K562 (cell line): Measurements from ENCODE around the gene RFT1. TPM values are rescaled to one million over a fixed set of nuclear protein-coding genes. Genes with fewer than 3 reads are reported as not detected.

Experiments used
- ATAC-seq: fragments of 200-7000 bp; cut with Tn5 transposase; 3 replicates; pipeline ENCODE4 v1.9.1; 2020; ENCODE audit warnings: moderate library complexity
- BruUV-seq: library from RNA; stranded (reverse); fragments of 400-500 nt; replicated peaks from 2 replicates; lab custom pipeline; 2021; lab: Mats Ljungman, UMichigan
- CTCF ChIA-PET: fragments of 300-600 bp; formaldehyde crosslinking; extraction: SDS; loops from one replicate; lab custom pipeline; 2021; ENCODE audit warnings: low intra/inter-chr PET ratio; lab: Yijun Ruan, JAX
- POLR2A ChIA-PET: fragments of 300-600, 350-650 bp; sonication (Branson Sonifier 250); formaldehyde crosslinking; extraction: SDS; loops from one replicate; lab custom pipeline; 2021; ENCODE audit warnings: antibody characterized with exemption, inconsistent platforms; lab: Yijun Ruan, JAX
- DNase-seq, 4 experiments: peaks; one replicate each; pipeline versions ENCODE4 v3.0.0 to v3.0.0-alpha.2; 2011 to 2018; ENCODE audit warnings: low spot score in 3 of 4, mixed read lengths in 3 of 4; ENCODE audit errors: extremely low read depth in 1 of 4
- FAIRE-seq: peaks from 2 replicates; lab custom pipeline; 2011; peaks lifted over from hg19 to GRCh38; lab: Jason Lieb, UNC
- H2AFZ ChIP-seq: 2 replicates; pipeline ENCODE4 v1.6.0; 2011; ENCODE audit warnings: low read depth, low read length, control low read depth, inconsistent platforms
- H3K27ac ChIP-seq: fragments of 200-600 bp; 3 replicates; pipeline ENCODE4 v1.8.0; 2011; ENCODE audit warnings: low read depth, mild to moderate bottlenecking, control low read depth, inconsistent platforms, low read length, moderate library complexity, mixed read lengths; ENCODE audit errors: extremely low read depth
- H3K27me3 ChIP-seq, 2 experiments: fragments of 300-600 bp in 1 of 2; 2 replicates in 1 of 2; 3 replicates in 1 of 2; pipeline versions ENCODE4 v1.6.0 to v1.8.0; 2011; ENCODE audit warnings: inconsistent platforms in 2 of 2, low read length in 2 of 2, mild to moderate bottlenecking in 1 of 2, mixed read lengths in 1 of 2, moderate library complexity in 1 of 2; ENCODE audit not compliant: control insufficient read depth in 2 of 2, insufficient read depth in 2 of 2
- H3K36me3 ChIP-seq: fragments of 300-600 bp; 3 replicates; pipeline ENCODE4 v1.8.0; 2011; ENCODE audit warnings: mild to moderate bottlenecking, low read length, inconsistent platforms; ENCODE audit not compliant: control insufficient read depth, insufficient read depth
- H3K4me1 ChIP-seq, 2 experiments: fragments of 200-600 bp in 1 of 2; replicated peaks in 1 of 2; 2 replicates in 1 of 2; 3 replicates in 1 of 2; pipeline versions ENCODE4 v1.5.1 to v1.8.0; 2011; ENCODE audit warnings: inconsistent platforms in 2 of 2, low read length in 2 of 2, mild to moderate bottlenecking in 1 of 2, mixed read lengths in 1 of 2, moderate library complexity in 1 of 2; ENCODE audit not compliant: control insufficient read depth in 2 of 2, insufficient read depth in 2 of 2
- H3K4me2 ChIP-seq: 2 replicates; pipeline ENCODE4 v1.6.1; 2011; ENCODE audit warnings: low read length, control low read depth, inconsistent platforms, mixed read lengths; ENCODE audit not compliant: insufficient read depth
- H3K4me3 ChIP-seq: fragments of 200-600 bp; sonication (generic), shearing (Covaris generic); 2 replicates; pipeline ENCODE4 v1.5.1; 2016; ENCODE audit warnings: control low read depth, inconsistent platforms
- H3K79me2 ChIP-seq: fragments of 200-600 bp; 3 replicates; pipeline ENCODE4 v1.8.0; 2011; ENCODE audit warnings: low read length, inconsistent platforms; ENCODE audit not compliant: control insufficient read depth, insufficient read depth
- H3K9ac ChIP-seq, 2 experiments: 2 replicates each; pipeline versions ENCODE4 v1.6.0 to v1.6.1; 2011; ENCODE audit warnings: low read depth in 2 of 2, low read length in 2 of 2, control low read depth in 1 of 2, inconsistent platforms in 1 of 2, mild to moderate bottlenecking in 1 of 2, mixed read lengths in 1 of 2; ENCODE audit not compliant: insufficient read depth in 1 of 2
- H3K9me1 ChIP-seq: one replicate; pipeline ENCODE4 v1.6.0; 2011; ENCODE audit warnings: inconsistent platforms, mild to moderate bottlenecking, low read length, moderate library complexity; ENCODE audit not compliant: control insufficient read depth, insufficient read depth
- H3K9me3 ChIP-seq: replicated peaks from 2 replicates; pipeline ENCODE4 v1.5.1; 2011; ENCODE audit warnings: low read depth, low read length, inconsistent platforms; ENCODE audit not compliant: control insufficient read depth, insufficient read depth
- H4K20me1 ChIP-seq: replicated peaks from 2 replicates; pipeline ENCODE4 v1.6.1; 2011; ENCODE audit warnings: low read length, inconsistent platforms, mixed read lengths; ENCODE audit not compliant: control insufficient read depth, insufficient read depth
- CTCFL ChIP-seq: IDR thresholded peaks from 2 replicates; pipeline ENCODE4 v1.6.1; 2011; ENCODE audit warnings: borderline replicate concordance, low read depth, mild to moderate bottlenecking, moderate library complexity, low read length; ENCODE audit not compliant: insufficient read depth, poor library complexity, severe bottlenecking
- HDAC2 ChIP-seq: fragments of 450-650 bp; IDR thresholded peaks from 2 replicates; pipeline ENCODE4 v1.6.1; 2016; ENCODE audit warnings: mild to moderate bottlenecking
- ILF3 ChIP-seq: fragments of 450-650 bp; IDR thresholded peaks from 2 replicates; pipeline ENCODE4 v1.6.1; 2018; ENCODE audit warnings: antibody characterized with exemption, mild to moderate bottlenecking, moderate library complexity, borderline replicate concordance
- POLR2AphosphoS2 ChIP-seq: IDR thresholded peaks from 2 replicates; pipeline ENCODE4 v1.6.1; 2012; ENCODE audit warnings: low read length, improper control_type of control experiment
- ZBED1 ChIP-seq: IDR thresholded peaks from 2 replicates; pipeline ENCODE4 v1.6.1; 2014
- ZNF175 ChIP-seq: fragments of 200-800 bp; sonication (Bioruptor generic); IDR thresholded peaks from 2 replicates; pipeline ENCODE4 v1.6.1; 2016; ENCODE audit warnings: low read depth, mild to moderate bottlenecking, missing genetic modification characterization, missing compliant biosample characterization
- ZSCAN32 ChIP-seq: fragments of 450-650 bp; formaldehyde crosslinking; IDR thresholded peaks from 2 replicates; pipeline ENCODE4 v1.4.0; 2020; ENCODE audit warnings: mild to moderate bottlenecking, moderate library complexity
- WGBS: fragments of 100-300 bp; shearing (Covaris generic); methylation state at CpG from one replicate; pipeline ENCODE4 v1.1.6; 2016; ENCODE audit warnings: low coverage, mixed read lengths; ENCODE audit not compliant: insufficient coverage; ENCODE audit errors: missing lambda C conversion rate; 5-methylcytosine and 5-hydroxymethylcytosine counted together
- in situ Hi-C: fragments of 300-500 bp; cut with MboI; formaldehyde crosslinking; loops from 4 replicates; pipeline ENCODE4 v1.15.0; 2018; ENCODE audit warnings: inconsistent platforms, mixed read lengths
- intact Hi-C: fragments of 100-400 bp; cut with micrococcal nuclease; formaldehyde crosslinking; loops from 2 replicates; pipeline ENCODE4 v1.14.2; 2022
- polyA plus RNA-seq, 8 experiments: library from polyadenylated mRNA; depleted of rRNA in 4 of 8; stranded (reverse) in 5 of 8; unstranded in 3 of 8; fragments of >200 nt; fragmentation: Nextera tagmentation in 2 of 8; fragmentation: Illumina TruSeq in 1 of 8; extraction: Ambion mirVana in 2 of 8; extraction: Trizol in 1 of 8; gene quantifications; 2 replicates each; pipeline versions ENCODE4 v1.2.1 to v1.2.3, GENCODE V29; 2011 to 2014; ENCODE audit warnings: inconsistent platforms in 1 of 8, missing spikeins in 1 of 8
- total RNA-seq, 7 experiments: library from RNA; depleted of rRNA in 6 of 7; stranded (reverse); fragments of >200 nt in 6 of 7; fragmentation: Illumina TruSeq in 2 of 7; extraction: Trizol in 2 of 7; gene quantifications; 2 replicates each; pipeline versions ENCODE4 v1.2.1 to v1.2.3, GENCODE V29; 2011 to 2021; ENCODE audit warnings: low replicate concordance in 1 of 7
- TF ChIP-seq, protein P1 (sequence below): fragments of 250-450 bp; sonication (Bioruptor Pico); IDR thresholded peaks from 2 replicates; pipeline ENCODE4 v1.4.0; 2020; ENCODE audit warnings: mild to moderate bottlenecking, moderate library complexity
- TF ChIP-seq, protein P2 (sequence below): fragments of 450-650 bp; formaldehyde crosslinking; IDR thresholded peaks from 2 replicates; pipeline ENCODE4 v1.4.0; 2022; ENCODE audit warnings: mild to moderate bottlenecking, moderate library complexity
- TF ChIP-seq, protein P3 (sequence below): fragments of 250-450 bp; sonication (Bioruptor Pico); IDR thresholded peaks from 2 replicates; pipeline ENCODE4 v1.8.0; 2021; ENCODE audit warnings: moderate library complexity, mild to moderate bottlenecking, inconsistent platforms
- TF ChIP-seq, protein P4 (sequence below), 2 experiments: IDR thresholded peaks; 2 replicates each; pipeline ENCODE4 v1.6.1; 2011; ENCODE audit warnings: borderline replicate concordance in 1 of 2, control low read depth in 1 of 2, low read depth in 1 of 2, low read length in 1 of 2, mild to moderate bottlenecking in 1 of 2, mixed read lengths in 1 of 2, moderate library complexity in 1 of 2; ENCODE audit not compliant: insufficient read depth in 1 of 2, insufficient read length in 1 of 2, poor library complexity in 1 of 2, severe bottlenecking in 1 of 2; ENCODE audit errors: extremely low read depth in 1 of 2

The RFT1 gene
- total and polyA plus RNA-seq, 9 of the 15 experiments (the other 6 are each of a cell fraction or from before 2014, with no cell fraction given) = 4.4 to 23.8 (median 8.9) TPM

- CTCF ChIA-PET = no interaction called here
- TF ChIP-seq, protein P1, sequence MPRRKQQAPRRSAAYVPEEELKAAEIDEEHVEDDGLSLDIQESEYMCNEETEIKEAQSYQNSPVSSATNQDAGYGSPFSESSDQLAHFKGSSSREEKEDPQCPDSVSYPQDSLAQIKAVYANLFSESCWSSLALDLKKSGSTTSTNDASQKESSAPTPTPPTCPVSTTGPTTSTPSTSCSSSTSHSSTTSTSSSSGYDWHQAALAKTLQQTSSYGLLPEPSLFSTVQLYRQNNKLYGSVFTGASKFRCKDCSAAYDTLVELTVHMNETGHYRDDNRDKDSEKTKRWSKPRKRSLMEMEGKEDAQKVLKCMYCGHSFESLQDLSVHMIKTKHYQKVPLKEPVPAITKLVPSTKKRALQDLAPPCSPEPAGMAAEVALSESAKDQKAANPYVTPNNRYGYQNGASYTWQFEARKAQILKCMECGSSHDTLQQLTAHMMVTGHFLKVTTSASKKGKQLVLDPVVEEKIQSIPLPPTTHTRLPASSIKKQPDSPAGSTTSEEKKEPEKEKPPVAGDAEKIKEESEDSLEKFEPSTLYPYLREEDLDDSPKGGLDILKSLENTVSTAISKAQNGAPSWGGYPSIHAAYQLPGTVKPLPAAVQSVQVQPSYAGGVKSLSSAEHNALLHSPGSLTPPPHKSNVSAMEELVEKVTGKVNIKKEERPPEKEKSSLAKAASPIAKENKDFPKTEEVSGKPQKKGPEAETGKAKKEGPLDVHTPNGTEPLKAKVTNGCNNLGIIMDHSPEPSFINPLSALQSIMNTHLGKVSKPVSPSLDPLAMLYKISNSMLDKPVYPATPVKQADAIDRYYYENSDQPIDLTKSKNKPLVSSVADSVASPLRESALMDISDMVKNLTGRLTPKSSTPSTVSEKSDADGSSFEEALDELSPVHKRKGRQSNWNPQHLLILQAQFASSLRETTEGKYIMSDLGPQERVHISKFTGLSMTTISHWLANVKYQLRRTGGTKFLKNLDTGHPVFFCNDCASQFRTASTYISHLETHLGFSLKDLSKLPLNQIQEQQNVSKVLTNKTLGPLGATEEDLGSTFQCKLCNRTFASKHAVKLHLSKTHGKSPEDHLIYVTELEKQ (CRISPR knock-in tag) = no peak
- TF ChIP-seq CTCFL = no peak
- TF ChIP-seq ILF3 = no peak
- TF ChIP-seq ZBED1 = no peak
- no peak for TF ChIP-seq HDAC2
- no peak for TF ChIP-seq ZNF175 (CRISPR knock-in tag)
- TF ChIP-seq, protein P2, sequence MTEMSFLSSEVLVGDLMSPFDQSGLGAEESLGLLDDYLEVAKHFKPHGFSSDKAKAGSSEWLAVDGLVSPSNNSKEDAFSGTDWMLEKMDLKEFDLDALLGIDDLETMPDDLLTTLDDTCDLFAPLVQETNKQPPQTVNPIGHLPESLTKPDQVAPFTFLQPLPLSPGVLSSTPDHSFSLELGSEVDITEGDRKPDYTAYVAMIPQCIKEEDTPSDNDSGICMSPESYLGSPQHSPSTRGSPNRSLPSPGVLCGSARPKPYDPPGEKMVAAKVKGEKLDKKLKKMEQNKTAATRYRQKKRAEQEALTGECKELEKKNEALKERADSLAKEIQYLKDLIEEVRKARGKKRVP (CRISPR knock-in tag) = no peak
- TF ChIP-seq ZSCAN32 (CRISPR knock-in tag) = no peak
- TF ChIP-seq, protein P3, sequence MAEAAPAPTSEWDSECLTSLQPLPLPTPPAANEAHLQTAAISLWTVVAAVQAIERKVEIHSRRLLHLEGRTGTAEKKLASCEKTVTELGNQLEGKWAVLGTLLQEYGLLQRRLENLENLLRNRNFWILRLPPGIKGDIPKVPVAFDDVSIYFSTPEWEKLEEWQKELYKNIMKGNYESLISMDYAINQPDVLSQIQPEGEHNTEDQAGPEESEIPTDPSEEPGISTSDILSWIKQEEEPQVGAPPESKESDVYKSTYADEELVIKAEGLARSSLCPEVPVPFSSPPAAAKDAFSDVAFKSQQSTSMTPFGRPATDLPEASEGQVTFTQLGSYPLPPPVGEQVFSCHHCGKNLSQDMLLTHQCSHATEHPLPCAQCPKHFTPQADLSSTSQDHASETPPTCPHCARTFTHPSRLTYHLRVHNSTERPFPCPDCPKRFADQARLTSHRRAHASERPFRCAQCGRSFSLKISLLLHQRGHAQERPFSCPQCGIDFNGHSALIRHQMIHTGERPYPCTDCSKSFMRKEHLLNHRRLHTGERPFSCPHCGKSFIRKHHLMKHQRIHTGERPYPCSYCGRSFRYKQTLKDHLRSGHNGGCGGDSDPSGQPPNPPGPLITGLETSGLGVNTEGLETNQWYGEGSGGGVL = no peak
- no peak for TF ChIP-seq POLR2AphosphoS2
- TF ChIP-seq, protein P4, sequence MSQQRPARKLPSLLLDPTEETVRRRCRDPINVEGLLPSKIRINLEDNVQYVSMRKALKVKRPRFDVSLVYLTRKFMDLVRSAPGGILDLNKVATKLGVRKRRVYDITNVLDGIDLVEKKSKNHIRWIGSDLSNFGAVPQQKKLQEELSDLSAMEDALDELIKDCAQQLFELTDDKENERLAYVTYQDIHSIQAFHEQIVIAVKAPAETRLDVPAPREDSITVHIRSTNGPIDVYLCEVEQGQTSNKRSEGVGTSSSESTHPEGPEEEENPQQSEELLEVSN (IDR thresholded peaks at IDR 0.05; ENCODE audit: borderline replicate concordance in 1 of 2, extremely low read depth in 1 of 2, insufficient read depth in 1 of 2, insufficient read length in 1 of 2, low read depth in 1 of 2, low read length in 1 of 2, poor library complexity in 1 of 2, severe bottlenecking in 1 of 2) = no peak
Measured at GRCh38 chr3:53079147-53079546, 51.1 kb downstream of the RFT1 start.

More at GRCh38 chr3:53079147-53079546, 51.1 kb downstream of the RFT1 start:
- Histone ChIP-seq H2AFZ (no peak overlapping the region), H3K27ac (no peak overlapping the region), H3K36me3 (no peaks in the 10 kb centered on the region), H3K79me2 (no peaks in the 10 kb centered on the region), H3K4me2 (no peak overlapping the region), H3K27me3 (no peaks in the 10 kb centered on the region), H3K9me3 (no peaks in the 10 kb centered on the region), H3K9me1 (no peaks in the 10 kb centered on the region), H3K4me1 (peaks cover 5 to 8% of the 10 kb centered on the region in 2 experiments; a peak in 4 of 5 replicates), H3K9ac (no peak overlapping the region), H3K4me3 (no peak overlapping the region), H4K20me1 (no peaks in the 10 kb centered on the region)
- POLR2A ChIA-PET = interaction anchor here (1.6 kb wide), 1 partner anchor 10 kb away, joined by 4 read pairs; no protein-coding TSS in a partner anchor
- no peak for ATAC-seq
- intact Hi-C loops (loop anchor here (10.0 kb wide), 1 partner anchor 334 kb away; no protein-coding TSS in a partner anchor), in situ Hi-C loops (loop anchor here (10.0 kb wide), 1 partner anchor 234 kb away; no protein-coding TSS in a partner anchor)
- no peak for DNase-seq
- no TSS peak for BruUV-seq
- FAIRE-seq = no peak
- 40% methylated on average over 5 of the region's 6 CpGs for WGBS
